Stimulated activated CD8-positive, alpha-beta memory T cell treated with anti-CD3 and anti-CD28 coated beads, Interleukin-12 subunit alpha, Interleukin-12 subunit beta, amount 100 ng/mL, for 4 hours (primary cell): ENCODE results near the gene KCNJ11.

Experiments
- DNase-seq: peaks from one replicate; pipeline ENCODE4 v3.0.0-alpha.2; 2020; ENCODE audit warnings: low read depth

Gene KCNJ11

DNA sequence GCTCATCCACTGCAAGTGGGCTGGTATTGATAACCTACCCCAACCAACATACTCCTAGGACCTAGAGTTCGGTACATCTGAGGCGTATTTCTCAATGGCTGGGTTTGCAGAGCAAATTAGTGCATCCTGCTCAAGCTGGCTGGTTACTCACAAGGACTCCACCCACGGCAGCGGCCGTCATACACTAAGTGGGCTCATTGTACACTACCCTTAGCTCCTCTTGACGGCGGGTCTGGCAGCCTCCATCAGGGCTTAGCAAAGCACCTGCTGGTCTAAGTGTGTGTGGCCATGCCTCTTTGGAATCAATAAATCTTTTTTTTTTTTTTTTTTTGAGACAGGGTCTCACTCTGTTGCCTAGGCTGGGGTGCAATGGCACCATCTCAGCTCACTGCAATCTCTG is 20.2 kb upstream of the KCNJ11 start:
- no peak for DNase-seq

- DNase-seq, result no peak
Observed at GRCh38 chr11:17408026-17408425, 19.6 kb upstream of the KCNJ11 start.

GRCh38 chr11:17407575-17407974 is 19.1 kb upstream of the KCNJ11 start:
- no peak for DNase-seq

DNA sequence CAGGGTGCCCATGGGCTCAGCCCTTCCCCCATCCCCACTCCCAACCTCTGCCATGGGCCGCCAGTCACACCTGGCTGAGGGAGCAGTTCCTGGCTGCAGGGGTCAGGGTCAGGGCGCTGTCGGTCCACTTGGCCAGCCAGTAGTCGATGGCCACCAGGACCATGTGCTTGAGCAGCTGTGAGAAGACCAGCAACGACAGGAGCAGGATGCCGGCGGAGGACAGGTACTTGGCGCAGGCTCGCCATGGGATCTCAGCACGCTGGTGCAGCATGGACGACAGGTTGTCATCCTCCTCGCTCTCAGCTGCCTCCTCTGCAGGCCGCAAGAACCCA is 18.3 kb upstream of the KCNJ11 start:
- no peak for DNase-seq

DNA sequence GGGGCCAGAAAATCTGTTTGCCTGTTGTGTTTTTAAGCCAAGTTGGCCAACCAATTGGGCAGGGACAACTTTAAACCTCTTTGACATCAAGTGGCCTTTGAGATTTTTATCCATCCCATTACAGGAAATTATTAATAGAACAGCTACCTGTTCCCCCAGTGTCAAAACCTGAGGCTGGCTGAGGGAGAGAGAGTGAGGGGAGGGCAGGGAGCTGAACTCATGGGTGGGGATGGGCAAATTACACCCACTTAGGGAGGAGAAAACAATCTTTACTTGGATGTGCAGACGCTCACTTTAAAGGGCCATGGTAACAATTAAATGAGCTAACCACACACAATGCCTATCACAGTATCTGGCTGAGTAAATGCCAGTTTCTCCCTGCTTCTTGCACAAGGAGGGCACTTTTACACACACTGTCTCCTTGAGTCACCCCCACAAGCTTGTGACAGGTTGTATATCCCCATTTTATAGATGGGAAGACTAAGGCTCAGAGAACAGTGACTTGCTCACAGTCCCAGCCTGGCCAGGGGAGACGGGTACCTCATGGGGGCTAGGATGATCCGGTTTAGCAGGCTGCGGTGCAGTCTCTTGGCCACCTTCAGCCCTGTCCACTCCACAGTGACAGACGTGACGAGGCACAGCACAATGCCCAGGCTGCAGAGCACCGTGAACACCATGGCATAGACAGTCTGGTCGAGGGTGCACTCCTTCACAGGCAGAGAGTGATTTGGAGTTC is 17.8 kb upstream of the KCNJ11 start:
- no peak for DNase-seq

DNA sequence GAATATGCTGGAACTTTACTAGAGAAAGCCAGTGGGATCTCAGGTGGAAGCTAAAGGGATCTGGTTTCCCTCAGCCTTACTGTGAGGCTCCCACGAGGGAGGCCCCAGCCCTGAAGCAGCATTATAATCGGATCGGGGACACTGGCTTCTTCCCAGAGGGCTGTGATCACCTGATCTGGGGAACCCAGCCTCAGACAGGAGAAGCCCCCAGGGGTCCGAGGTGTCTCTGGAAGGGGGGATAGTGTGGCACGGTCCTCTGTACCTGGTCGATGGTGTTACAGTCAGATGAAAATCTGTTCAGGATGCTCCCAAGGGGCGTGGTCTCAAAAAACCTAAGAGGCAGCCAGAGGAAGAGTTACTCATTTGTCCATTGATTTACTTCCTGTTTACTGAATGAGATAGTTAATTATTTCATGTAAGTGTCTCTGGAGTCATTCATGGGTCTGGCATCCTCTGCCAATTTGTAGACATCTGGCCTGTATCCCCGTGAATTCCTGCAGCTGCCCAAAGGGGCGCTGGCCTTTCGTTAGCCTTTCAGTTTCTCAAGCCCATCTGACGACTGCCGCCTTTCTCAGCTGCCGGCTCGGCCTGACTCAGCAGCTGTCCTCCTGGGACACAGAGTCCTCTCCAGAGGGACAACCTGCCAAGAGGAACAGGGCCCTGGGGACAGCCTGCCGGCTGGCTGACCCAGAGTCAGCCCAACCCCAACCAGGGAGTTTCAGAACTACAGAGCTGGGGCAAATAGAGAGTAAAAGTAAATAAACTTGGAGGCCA is 17.0 kb upstream of the KCNJ11 start:
- no peak for DNase-seq

DNA sequence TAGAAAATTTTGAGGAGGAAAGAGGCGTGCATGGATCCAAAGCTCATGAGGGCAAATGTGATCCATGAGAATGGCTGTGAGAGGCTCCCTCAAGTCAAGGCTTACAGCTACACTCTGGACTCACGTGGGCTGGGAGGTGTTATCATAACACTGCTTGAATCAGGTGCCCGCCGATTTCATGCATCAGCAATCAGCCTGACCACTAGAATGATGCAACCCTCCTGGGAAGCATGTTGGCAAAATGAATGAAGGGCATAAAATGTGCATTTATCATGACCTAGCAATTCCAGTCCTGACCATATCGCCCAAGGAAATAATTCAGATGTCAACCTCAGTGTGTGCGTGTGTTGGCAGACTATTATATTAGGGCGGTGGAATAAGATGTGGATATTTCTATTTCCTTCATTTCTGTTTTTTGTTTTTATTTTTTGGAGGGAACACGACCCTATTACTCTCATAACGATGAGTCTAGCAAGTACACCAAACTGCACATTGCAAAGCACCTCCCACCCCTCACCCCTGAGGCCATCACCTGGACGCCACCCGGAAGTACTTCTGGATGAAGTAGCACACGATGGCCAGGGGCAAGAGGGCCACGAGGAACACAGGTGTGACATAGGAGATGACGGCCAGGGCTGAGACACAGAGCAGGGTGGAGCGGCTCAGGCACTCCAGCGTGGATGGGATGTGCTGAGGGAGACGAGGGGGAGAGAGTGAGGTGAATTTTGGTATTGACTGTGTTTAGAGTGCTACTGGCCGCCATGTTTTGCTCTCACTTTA is 15.7 kb upstream of the KCNJ11 start:
- DNase-seq, result no peak

DNA sequence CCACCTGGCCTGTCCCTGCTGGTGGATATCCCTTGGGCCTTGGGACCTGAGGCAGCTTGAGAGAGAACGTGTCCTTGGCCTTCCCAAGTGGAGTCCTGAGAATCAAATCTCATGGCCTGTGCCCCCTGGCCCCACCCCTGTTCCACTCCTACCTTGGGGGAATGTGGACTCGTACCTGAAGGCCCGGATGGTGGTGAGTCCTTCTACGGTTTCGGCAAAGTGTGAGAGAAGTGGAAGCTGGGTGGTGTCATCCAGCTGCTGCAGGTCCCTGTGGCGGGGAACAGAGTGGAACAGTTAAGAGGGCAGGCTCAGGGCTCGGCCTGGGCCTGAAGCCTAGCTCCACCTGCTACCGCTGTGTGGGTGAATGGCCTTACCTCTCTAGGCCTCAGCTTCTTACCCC is 14.0 kb upstream of the KCNJ11 start:
- DNase-seq, result no peak

GRCh38 chr11:17401841-17402240 is 13.4 kb upstream of the KCNJ11 start:
- DNase-seq, result no peak

- DNase-seq, result no peak
Observed at GRCh38 chr11:17401316-17401715, 12.9 kb upstream of the KCNJ11 start.

- no peak for DNase-seq
Observed at GRCh38 chr11:17400048-17400775, 11.8 kb upstream of the KCNJ11 start.

DNA sequence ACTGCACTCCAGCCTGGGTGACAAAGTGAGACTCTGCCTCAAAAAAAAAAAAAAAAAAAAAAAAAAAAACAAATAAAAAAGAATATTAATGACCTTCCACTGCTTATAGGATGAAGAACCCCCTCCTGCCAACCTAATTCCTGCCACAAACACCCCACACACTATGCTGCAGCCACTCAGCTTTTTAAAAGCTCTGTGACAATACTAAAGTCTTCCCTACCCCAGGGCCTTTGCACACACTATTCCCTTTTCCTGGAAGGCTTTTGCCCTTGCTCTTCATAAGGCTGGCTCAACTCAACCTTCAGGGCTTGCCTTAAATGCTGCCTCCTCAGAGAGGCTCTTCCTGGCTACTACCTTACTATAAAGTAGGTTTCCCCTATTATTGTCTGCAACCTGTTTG is 10.8 kb upstream of the KCNJ11 start:
- DNase-seq, result no peak

DNA sequence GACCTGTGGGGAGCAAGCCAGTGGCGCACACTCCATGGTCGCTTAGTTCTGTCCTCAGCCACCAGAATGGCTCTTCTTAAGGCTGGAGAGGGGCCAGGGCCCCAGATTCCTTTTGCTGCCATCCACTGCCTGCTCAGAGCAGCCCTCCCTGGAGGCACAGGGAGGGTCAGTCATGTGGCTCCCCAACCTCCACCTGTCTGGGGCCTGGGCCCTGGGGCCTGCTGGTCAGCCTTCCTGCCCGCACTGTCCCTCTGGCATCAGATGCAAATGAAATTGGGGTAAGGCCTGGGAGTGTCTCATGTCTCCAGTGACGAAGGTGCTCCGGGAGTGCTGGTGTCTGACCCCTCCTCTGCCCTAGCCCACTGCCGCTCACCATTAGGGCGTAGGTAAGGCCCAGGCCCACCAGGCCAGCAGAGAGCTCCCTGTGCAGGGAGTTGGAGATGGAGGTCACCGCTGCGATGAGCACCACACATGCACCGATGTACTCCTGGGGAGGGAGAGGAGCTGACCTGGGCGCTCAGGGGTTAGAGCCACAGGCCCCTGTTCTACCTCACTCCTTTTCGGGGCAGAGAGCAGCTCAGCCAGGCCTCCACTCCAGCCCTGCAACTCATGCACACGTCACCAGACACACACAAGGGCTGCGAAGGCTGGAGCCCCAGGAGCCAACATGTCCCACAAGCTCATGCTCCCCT is 9.0 kb upstream of the KCNJ11 start:
- DNase-seq, result no peak

- DNase-seq, result no peak
Observed at GRCh38 chr11:17396598-17397310, 8.3 kb upstream of the KCNJ11 start.

- DNase-seq, result no peak
Observed at GRCh38 chr11:17395978-17396377, 7.5 kb upstream of the KCNJ11 start.

DNA sequence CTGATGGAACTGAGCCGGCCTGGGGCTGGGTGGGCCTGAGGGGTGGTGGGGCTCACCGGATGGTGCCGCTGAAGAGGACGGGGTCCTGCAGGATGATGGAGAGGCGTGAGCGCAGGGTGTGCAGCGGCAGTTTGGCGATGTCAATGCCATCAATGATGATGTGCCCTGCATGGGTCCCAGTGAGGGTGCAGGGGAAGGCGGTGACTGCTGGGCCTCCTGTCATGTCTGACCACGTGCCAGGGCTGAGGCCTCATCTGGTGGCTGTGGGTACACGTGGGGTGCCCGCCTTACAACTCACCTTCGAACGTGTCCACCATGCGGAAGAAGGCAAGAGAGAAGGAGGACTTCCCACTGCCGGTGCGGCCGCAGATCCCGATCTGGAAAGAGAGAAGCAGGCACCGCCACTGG is 7.1 kb upstream of the KCNJ11 start:
- no peak for DNase-seq

DNA sequence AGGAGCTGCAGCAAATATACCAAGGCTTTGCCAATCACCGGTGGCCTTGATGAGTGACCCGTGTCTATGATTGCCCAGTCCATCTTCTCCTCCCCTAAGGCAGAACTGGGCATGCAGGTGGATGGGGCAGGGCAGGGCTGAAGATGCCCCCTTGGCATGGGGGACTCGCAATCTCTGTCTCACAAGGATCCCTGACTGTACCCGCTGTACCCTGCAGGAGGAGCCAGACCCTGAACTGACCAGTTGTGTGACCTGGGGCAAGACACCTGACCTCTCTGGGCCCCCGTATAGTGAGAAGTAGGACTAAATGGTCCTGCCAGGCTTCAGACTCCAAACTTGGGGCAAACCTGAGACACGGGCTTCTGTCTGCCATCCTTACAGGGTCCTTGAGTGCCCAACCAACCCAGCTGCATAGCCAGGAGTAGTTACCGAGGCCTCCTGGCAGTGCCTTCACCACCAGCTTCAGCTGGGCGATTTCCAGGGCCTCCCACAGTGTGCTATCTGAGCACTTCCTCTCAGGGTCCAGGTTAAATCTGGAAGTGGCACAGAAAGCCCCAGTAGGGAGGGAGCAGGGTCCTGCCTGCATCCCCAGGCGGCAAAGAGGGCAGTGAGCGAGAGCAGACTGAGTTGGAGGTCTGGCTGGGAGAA is 6.4 kb upstream of the KCNJ11 start:
- no peak for DNase-seq

DNA sequence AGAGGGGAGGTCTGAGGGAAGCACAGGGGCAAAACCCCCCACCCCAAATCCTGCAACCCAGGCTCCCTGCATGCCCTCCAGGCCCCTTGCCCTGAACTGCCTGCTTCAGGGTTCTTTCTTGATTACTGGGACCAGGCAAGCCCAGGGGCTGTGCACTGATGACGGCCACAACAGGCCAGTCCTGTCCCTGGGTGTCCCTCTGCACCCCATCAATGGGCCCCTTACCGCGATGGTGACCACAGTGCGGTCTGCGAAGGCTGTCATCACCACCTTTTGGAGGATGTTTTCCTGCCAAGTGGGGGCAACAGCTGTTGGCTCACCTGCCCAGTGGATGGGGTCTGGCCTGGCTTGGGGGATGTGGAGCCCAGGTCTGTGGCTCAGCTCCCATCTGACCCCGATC is 5.0 kb upstream of the KCNJ11 start:
- DNase-seq, result no peak

GRCh38 chr11:17392872-17393271 is 4.4 kb upstream of the KCNJ11 start:
- no peak for DNase-seq

- DNase-seq, result no peak
Observed at GRCh38 chr11:17391493-17392355, 3.3 kb upstream of the KCNJ11 start.
